BLaER1 treated with 17β-estradiol and CSF1 and Interleukin-3, amounts not matched to agents 10 nM and 100 nM (cell line): ENCODE data around the gene RRP1.
A peak's percentile ranks its signal among the peaks of the same experiment; 100 is the strongest.

ENCODE experiments used
- H3K27ac ChIP-seq, 11 experiments: shearing (Covaris generic); formaldehyde crosslinking; 2 replicates each; pipeline ENCODE4 v1.8.1; 2022
- H3K27me3 ChIP-seq, 11 experiments: shearing (Covaris generic); formaldehyde crosslinking; 2 replicates each; pipeline ENCODE4 v1.8.1; 2022
- H3K36me3 ChIP-seq, 11 experiments: shearing (Covaris generic); formaldehyde crosslinking; 2 replicates each; pipeline ENCODE4 v1.8.1; 2022
- H3K4me1 ChIP-seq, 10 experiments: shearing (Covaris generic); formaldehyde crosslinking; 2 replicates each; pipeline ENCODE4 v1.8.1; 2022
- H3K4me2 ChIP-seq, 11 experiments: shearing (Covaris generic); formaldehyde crosslinking; 2 replicates each; pipeline ENCODE4 v1.8.1; 2022
- H3K4me3 ChIP-seq, 10 experiments: shearing (Covaris generic); formaldehyde crosslinking; 2 replicates each; pipeline ENCODE4 v1.8.1; 2022
- H3K9ac ChIP-seq, 11 experiments: shearing (Covaris generic); formaldehyde crosslinking; 2 replicates each; pipeline ENCODE4 v1.8.1; 2022
- H3K9me3 ChIP-seq, 11 experiments: shearing (Covaris generic); formaldehyde crosslinking; replicated peaks in 1 of 11; 2 replicates each; pipeline ENCODE4 v1.8.1; 2022
- H4K20me1 ChIP-seq, 11 experiments: shearing (Covaris generic); formaldehyde crosslinking; 2 replicates each; pipeline ENCODE4 v1.8.1; 2022
- Cebpa-rat ChIP-seq, 11 experiments: shearing (Covaris generic); IDR thresholded peaks; 2 replicates each; pipeline ENCODE4 v1.8.1; 2022

The RRP1 gene

GRCh38 chr21:43803558-43804300, 14.4 kb downstream of the RRP1 start:
- H3K27me3 ChIP-seq = no peaks in the 10 kb centered on the region
- no peak for TF ChIP-seq Cebpa-rat (IDR thresholded peaks at IDR 0.05)
- peak overlapping the region; percentile 69 to 89 (median 80); a peak in 18 of 22 replicates for H3K9ac ChIP-seq
- no peaks in the 10 kb centered on the region for H3K9me3 ChIP-seq
- H3K4me1 ChIP-seq = peaks cover 50 to 66% (median 60%) of the 10 kb centered on the region in 10 experiments
- peak overlapping the region; percentile 85 to 99 (median 94); a peak in 21 of 22 replicates for H3K27ac ChIP-seq
- peak overlapping the region; percentile 59 to 99 (median 89); a peak in 20 of 22 replicates for H3K4me2 ChIP-seq
- no peak overlapping the region for H3K4me3 ChIP-seq
- H3K36me3 ChIP-seq = peaks cover 60 to 90% (median 74%) of the 10 kb centered on the region in 11 experiments
- peaks cover 0 to 43% (median 0%) of the 10 kb centered on the region in 11 experiments; a peak in 9 of 22 replicates for H4K20me1 ChIP-seq

DNA sequence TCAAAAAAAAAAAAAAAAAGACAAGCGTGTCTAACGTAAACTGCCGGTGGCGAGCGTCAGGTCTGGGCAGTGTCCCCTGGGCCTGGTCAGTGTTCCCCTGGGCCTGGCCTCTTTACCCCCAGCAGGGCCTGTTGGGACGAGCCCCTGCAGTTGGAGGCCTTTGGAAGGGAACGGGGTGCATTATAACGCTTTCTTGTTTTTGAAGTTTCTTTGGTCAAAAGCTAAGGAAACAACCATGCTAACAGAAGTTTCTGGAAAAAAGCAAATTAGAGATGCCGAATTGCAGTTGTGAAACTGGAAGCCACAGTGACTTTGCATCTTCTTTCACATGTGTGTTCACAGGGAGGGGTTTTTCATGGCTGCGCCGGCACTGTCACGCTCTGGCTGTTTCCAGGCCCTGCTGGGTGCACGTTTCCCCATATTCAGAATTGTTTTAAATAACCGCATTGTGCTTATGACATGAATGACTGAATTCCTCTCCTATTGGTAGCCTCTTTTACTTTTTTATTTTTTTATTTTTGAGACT, 16.0 kb downstream of the RRP1 start:
- peak in 9 of 11 experiments; percentile 42 to 97 (median 86); a peak in 17 of 22 replicates for TF ChIP-seq Cebpa-rat (IDR thresholded peaks at IDR 0.05)

DNA sequence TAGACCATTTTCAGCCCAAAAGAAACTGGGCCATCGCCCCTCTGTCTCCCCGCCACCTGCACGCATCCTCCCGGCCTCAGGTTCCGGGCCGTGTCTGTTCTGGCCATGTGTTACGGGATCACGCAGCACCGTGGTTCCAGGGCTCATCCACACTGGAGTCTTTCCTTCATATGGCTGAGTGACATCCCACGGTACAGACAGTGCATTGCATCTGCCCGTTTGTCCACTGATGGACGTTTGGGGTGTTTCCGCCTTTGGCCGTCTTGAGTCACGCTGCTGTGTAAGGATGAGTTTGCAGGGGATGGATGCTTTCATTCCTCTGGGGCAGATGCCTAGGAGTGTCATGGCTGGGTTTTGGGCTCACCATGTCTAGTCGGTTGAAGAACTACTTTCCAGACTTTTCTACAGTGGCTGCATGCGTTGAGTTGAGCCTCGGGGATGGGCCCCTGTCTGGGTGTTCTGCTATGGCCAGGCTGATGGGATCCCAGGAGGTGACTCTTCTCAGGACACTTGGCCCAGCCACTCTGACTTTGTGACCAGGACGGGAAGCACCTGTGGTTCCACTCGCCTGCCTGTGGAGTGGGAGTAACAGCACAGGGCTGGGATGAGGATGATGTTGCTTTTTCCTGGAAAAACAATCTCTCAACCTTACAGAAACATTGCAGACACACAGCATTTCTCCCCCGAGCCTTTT, 16.8 kb downstream of the RRP1 start:
- Histone ChIP-seq H4K20me1 (peaks cover 0 to 25% (median 0%) of the 10 kb centered on the region in 11 experiments; a peak in 5 of 22 replicates), H3K4me3 (peak overlapping the region in 5 of 10 experiments; percentile 6 to 27 (median 14); a peak in 4 of 20 replicates), H3K27ac (peak overlapping the region; percentile 63 to 99 (median 94)), H3K27me3 (no peaks in the 10 kb centered on the region), H3K9me3 (no peaks in the 10 kb centered on the region), H3K4me2 (peak overlapping the region; percentile 79 to 99 (median 93)), H3K4me1 (peaks cover 74 to 90% (median 85%) of the 10 kb centered on the region in 10 experiments), H3K9ac (peak overlapping the region; percentile 65 to 89 (median 80); a peak in 21 of 22 replicates), H3K36me3 (peaks cover 36 to 82% (median 54%) of the 10 kb centered on the region in 11 experiments)
- peak in 1 of 11 experiments; percentile 20; a peak in 1 of 22 replicates for TF ChIP-seq Cebpa-rat (IDR thresholded peaks at IDR 0.05)

More for the DNA sequence above, 16.0 kb downstream of the RRP1 start:
- Histone ChIP-seq H3K27me3 (no peaks in the 10 kb centered on the region), H3K4me2 (peak overlapping the region; percentile 79 to 99 (median 93)), H3K9ac (peak overlapping the region; percentile 69 to 89 (median 80); a peak in 21 of 22 replicates), H4K20me1 (peaks cover 0 to 29% (median 0%) of the 10 kb centered on the region in 11 experiments; a peak in 8 of 22 replicates), H3K4me3 (peak overlapping the region in 1 of 10 experiments; percentile 6; a peak in 2 of 20 replicates), H3K4me1 (peaks cover 66 to 82% (median 76%) of the 10 kb centered on the region in 10 experiments), H3K27ac (peak overlapping the region; percentile 85 to 99 (median 94)), H3K9me3 (no peaks in the 10 kb centered on the region), H3K36me3 (peaks cover 44 to 90% (median 63%) of the 10 kb centered on the region in 11 experiments)

GRCh38 chr21:43808367-43808766, 19.0 kb downstream of the RRP1 start:
- Histone ChIP-seq H3K9me3 (no peaks in the 10 kb centered on the region), H3K27me3 (no peaks in the 10 kb centered on the region), H3K4me2 (peak overlapping the region; percentile 82 to 99 (median 95); a peak in 20 of 22 replicates), H3K4me1 (peaks cover 96 to 100% (median 99%) of the 10 kb centered on the region in 10 experiments), H3K4me3 (no peak overlapping the region), H3K36me3 (peaks cover 14 to 60% (median 32%) of the 10 kb centered on the region in 11 experiments), H3K9ac (peak overlapping the region in 10 of 11 experiments; percentile 26 to 89 (median 81); a peak in 17 of 22 replicates), H3K27ac (peak overlapping the region in 9 of 11 experiments; percentile 87 to 99 (median 95); a peak in 17 of 22 replicates), H4K20me1 (peaks cover 0 to 18% (median 0%) of the 10 kb centered on the region in 11 experiments; a peak in 4 of 22 replicates)
- no peak for TF ChIP-seq Cebpa-rat (IDR thresholded peaks at IDR 0.05)

GRCh38 chr21:43808832-43809251, 19.5 kb downstream of the RRP1 start:
- peak overlapping the region; percentile 82 to 99 (median 95); a peak in 21 of 22 replicates for H3K4me2 ChIP-seq
- peaks cover 97 to 100% (median 99%) of the 10 kb centered on the region in 10 experiments for H3K4me1 ChIP-seq
- H3K9me3 ChIP-seq = no peaks in the 10 kb centered on the region
- H3K27me3 ChIP-seq = no peaks in the 10 kb centered on the region
- peak overlapping the region; percentile 33 to 89 (median 80); a peak in 19 of 22 replicates for H3K9ac ChIP-seq
- no peak for TF ChIP-seq Cebpa-rat (IDR thresholded peaks at IDR 0.05)
- H3K27ac ChIP-seq = peak overlapping the region in 9 of 11 experiments; percentile 87 to 99 (median 95); a peak in 17 of 22 replicates
- peaks cover 9 to 55% (median 28%) of the 10 kb centered on the region in 11 experiments for H3K36me3 ChIP-seq
- peak overlapping the region in 2 of 10 experiments; percentile 26 to 76; a peak in 3 of 20 replicates for H3K4me3 ChIP-seq
- H4K20me1 ChIP-seq = peaks cover 0 to 20% (median 0%) of the 10 kb centered on the region in 11 experiments; a peak in 4 of 22 replicates

- peaks cover 0 to 20% (median 0%) of the 10 kb centered on the region in 11 experiments; a peak in 4 of 22 replicates for H4K20me1 ChIP-seq
- H3K27me3 ChIP-seq = no peaks in the 10 kb centered on the region
- peaks cover 93 to 100% (median 98%) of the 10 kb centered on the region in 10 experiments for H3K4me1 ChIP-seq
- peaks cover 3 to 50% (median 22%) of the 10 kb centered on the region in 11 experiments; a peak in 21 of 22 replicates for H3K36me3 ChIP-seq
- H3K4me2 ChIP-seq = peak overlapping the region; percentile 82 to 99 (median 95); a peak in 21 of 22 replicates
- TF ChIP-seq Cebpa-rat (IDR thresholded peaks at IDR 0.05) = no peak
- no peaks in the 10 kb centered on the region for H3K9me3 ChIP-seq
- peak overlapping the region in 2 of 10 experiments; percentile 26 to 76; a peak in 3 of 20 replicates for H3K4me3 ChIP-seq
- peak overlapping the region; percentile 33 to 89 (median 80); a peak in 19 of 22 replicates for H3K9ac ChIP-seq
- peak overlapping the region in 9 of 11 experiments; percentile 87 to 99 (median 95); a peak in 17 of 22 replicates for H3K27ac ChIP-seq
Observed at GRCh38 chr21:43809346-43809799, 20.0 kb downstream of the RRP1 start.

- H3K4me1 ChIP-seq = peaks cover 87 to 100% (median 97%) of the 10 kb centered on the region in 10 experiments
- peaks cover 0 to 45% (median 18%) of the 10 kb centered on the region in 11 experiments; a peak in 17 of 22 replicates for H3K36me3 ChIP-seq
- H3K9me3 ChIP-seq = no peaks in the 10 kb centered on the region
- peaks cover 0 to 20% (median 0%) of the 10 kb centered on the region in 11 experiments; a peak in 4 of 22 replicates for H4K20me1 ChIP-seq
- H3K9ac ChIP-seq = peak overlapping the region; percentile 40 to 89 (median 75); a peak in 16 of 22 replicates
- peak overlapping the region in 9 of 11 experiments; percentile 87 to 99 (median 95); a peak in 16 of 22 replicates for H3K27ac ChIP-seq
- no peaks in the 10 kb centered on the region for H3K27me3 ChIP-seq
- no peak for TF ChIP-seq Cebpa-rat (IDR thresholded peaks at IDR 0.05)
- H3K4me3 ChIP-seq = peak overlapping the region in 6 of 10 experiments; percentile 49 to 76 (median 65); a peak in 10 of 20 replicates
- peak overlapping the region; percentile 87 to 99 (median 95) for H3K4me2 ChIP-seq
Observed at GRCh38 chr21:43809853-43810504, 20.6 kb downstream of the RRP1 start.
